ENCODE results near the gene TNFRSF9.

DNA sequence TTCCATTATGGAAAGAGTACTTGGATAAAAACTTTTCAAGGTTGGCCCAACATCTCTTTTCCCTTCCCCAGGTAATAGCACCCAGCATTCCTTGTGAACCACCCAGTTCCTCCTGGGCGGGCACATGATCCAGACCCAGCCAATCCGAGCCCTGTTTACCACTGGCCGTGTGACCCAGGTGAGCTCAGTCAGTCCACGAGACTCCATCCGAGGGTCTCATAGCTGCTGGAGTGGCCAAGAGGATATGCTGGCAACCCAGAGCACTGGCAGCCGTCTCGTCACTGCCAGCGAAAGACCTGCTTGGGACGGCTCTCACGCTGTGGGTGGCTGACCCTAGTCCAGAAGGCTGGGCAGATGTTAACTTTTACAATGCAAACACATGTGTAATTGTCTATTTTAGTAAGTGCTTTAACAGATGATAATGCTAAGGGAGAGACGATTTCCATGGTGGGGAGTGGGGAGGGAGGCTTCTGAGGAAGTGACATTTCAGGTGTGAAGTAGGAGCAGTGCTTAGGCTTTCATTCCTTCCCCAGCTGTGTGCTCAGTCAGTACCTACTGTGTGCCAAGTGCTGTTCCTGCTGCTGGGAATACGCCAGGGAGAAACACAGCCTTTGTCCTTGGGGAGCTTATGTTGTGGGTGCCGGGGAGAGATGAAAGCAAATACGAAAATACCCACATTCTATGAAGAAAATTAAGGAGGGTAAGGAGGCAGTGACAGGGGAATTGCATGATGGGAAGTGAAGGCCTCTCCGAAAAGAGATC is 45.4 kb upstream of the TNFRSF9 start:
- no peak for TF ChIP-seq MYBL2 (IDR thresholded peaks at IDR 0.05; ENCODE audit: low read depth)
- no peak for TF ChIP-seq MYBL2 (CRISPR knock-in tag; IDR thresholded peaks at IDR 0.05; ENCODE audit: borderline replicate concordance)
- TF ChIP-seq, protein P1, sequence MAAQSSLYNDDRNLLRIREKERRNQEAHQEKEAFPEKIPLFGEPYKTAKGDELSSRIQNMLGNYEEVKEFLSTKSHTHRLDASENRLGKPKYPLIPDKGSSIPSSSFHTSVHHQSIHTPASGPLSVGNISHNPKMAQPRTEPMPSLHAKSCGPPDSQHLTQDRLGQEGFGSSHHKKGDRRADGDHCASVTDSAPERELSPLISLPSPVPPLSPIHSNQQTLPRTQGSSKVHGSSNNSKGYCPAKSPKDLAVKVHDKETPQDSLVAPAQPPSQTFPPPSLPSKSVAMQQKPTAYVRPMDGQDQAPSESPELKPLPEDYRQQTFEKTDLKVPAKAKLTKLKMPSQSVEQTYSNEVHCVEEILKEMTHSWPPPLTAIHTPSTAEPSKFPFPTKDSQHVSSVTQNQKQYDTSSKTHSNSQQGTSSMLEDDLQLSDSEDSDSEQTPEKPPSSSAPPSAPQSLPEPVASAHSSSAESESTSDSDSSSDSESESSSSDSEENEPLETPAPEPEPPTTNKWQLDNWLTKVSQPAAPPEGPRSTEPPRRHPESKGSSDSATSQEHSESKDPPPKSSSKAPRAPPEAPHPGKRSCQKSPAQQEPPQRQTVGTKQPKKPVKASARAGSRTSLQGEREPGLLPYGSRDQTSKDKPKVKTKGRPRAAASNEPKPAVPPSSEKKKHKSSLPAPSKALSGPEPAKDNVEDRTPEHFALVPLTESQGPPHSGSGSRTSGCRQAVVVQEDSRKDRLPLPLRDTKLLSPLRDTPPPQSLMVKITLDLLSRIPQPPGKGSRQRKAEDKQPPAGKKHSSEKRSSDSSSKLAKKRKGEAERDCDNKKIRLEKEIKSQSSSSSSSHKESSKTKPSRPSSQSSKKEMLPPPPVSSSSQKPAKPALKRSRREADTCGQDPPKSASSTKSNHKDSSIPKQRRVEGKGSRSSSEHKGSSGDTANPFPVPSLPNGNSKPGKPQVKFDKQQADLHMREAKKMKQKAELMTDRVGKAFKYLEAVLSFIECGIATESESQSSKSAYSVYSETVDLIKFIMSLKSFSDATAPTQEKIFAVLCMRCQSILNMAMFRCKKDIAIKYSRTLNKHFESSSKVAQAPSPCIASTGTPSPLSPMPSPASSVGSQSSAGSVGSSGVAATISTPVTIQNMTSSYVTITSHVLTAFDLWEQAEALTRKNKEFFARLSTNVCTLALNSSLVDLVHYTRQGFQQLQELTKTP (IDR thresholded peaks at IDR 0.05; ENCODE audit: low read depth in 1 of 2, partially characterized antibody in 2 of 2), result no peak
- TF ChIP-seq FOXP1 (CRISPR knock-in tag; IDR thresholded peaks at IDR 0.05), result no peak
- TF ChIP-seq NR1H2 (CRISPR knock-in tag; IDR thresholded peaks at IDR 0.05), result no peak
- TF ChIP-seq, protein P2, sequence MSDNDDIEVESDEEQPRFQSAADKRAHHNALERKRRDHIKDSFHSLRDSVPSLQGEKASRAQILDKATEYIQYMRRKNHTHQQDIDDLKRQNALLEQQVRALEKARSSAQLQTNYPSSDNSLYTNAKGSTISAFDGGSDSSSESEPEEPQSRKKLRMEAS (CRISPR knock-in tag; IDR thresholded peaks at IDR 0.05), result no peak
- no peak for TF ChIP-seq CTCF (IDR thresholded peaks at IDR 0.05 in 2 of 3, conservative IDR thresholded peaks at IDR 0.05 in 1 of 3; ENCODE audit: insufficient read depth in 2 of 3, low read depth in 1 of 3, low read length in 3 of 3)
- no peak for TF ChIP-seq SREBF2 (CRISPR knock-in tag; IDR thresholded peaks at IDR 0.05)
- TF ChIP-seq, protein P3, sequence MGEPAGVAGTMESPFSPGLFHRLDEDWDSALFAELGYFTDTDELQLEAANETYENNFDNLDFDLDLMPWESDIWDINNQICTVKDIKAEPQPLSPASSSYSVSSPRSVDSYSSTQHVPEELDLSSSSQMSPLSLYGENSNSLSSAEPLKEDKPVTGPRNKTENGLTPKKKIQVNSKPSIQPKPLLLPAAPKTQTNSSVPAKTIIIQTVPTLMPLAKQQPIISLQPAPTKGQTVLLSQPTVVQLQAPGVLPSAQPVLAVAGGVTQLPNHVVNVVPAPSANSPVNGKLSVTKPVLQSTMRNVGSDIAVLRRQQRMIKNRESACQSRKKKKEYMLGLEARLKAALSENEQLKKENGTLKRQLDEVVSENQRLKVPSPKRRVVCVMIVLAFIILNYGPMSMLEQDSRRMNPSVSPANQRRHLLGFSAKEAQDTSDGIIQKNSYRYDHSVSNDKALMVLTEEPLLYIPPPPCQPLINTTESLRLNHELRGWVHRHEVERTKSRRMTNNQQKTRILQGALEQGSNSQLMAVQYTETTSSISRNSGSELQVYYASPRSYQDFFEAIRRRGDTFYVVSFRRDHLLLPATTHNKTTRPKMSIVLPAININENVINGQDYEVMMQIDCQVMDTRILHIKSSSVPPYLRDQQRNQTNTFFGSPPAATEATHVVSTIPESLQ (CRISPR knock-in tag; IDR thresholded peaks at IDR 0.05), result no peak
- TF ChIP-seq SPI1 (IDR thresholded peaks at IDR 0.05; ENCODE audit: borderline replicate concordance, low read depth, low read length), result no peak
- TF ChIP-seq GABPB2 (CRISPR knock-in tag; conservative IDR thresholded peaks at IDR 0.05), result no peak
- TF ChIP-seq RAD21 (CRISPR knock-in tag; conservative IDR thresholded peaks at IDR 0.05 in 1 of 2, IDR thresholded peaks at IDR 0.05 in 1 of 2), result no peak

Data from K562 (cell line).